DMS114 treated with DMSO at 0.1 percent for 48 hours (cell line): ENCODE data around the gene KRTAP1-3.
"Not testable (repeated sequence)": the region's sequence is repeated elsewhere in the genome, so short reads cannot be mapped to it uniquely, and the experiment has no call there.

Experiments used
- DNase-seq: peaks from one replicate; lab custom pipeline; 2025; ENCODE audit not compliant: unreplicated experiment; lab: John Stamatoyannopoulos, UW

KRTAP1-3 gene, protein sequence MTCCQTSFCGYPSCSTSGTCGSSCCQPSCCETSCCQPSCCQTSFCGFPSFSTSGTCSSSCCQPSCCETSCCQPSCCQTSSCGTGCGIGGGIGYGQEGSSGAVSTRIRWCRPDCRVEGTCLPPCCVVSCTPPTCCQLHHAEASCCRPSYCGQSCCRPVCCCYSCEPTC

DNA sequence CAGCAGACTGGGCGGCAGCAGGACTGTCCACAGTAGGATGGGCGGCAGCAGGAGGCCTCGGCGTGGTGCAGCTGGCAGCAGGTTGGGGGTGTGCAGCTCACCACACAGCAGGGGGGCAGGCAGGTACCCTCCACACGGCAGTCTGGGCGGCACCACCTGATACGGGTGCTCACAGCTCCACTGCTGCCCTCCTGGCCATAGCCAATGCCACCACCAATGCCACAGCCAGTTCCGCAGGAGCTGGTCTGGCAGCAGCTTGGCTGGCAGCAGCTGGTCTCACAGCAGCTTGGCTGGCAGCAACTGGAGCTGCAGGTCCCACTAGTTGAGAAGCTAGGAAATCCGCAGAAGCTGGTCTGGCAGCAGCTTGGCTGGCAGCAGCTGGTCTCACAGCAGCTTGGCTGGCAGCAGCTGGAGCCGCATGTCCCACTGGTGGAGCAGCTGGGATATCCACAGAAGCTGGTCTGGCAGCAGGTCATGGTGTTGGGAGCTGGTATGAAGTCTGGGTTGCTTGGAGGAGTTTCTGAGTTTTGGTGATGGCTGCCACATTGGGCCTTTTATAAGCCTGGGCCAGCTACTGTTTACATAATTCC lies at the start of gene KRTAP1-3:
TSS of gene KRTAP1-3 (minus strand) at position 529 of the 590 bp plus-strand sequence. CDS start at position 476, 53 bp downstream.
- DNase-seq, result not testable (repeated sequence)

GRCh38 chr17:41084100-41084856 lies 49.6 kb upstream of the KRTAP1-3 start, which contains the start of gene KRTAP4-7:
KRTAP4-7 (plus strand) TSS chr17:41084150; CDS start chr17:41084207, 57 bp downstream.
- not testable (repeated sequence) for DNase-seq

DNA sequence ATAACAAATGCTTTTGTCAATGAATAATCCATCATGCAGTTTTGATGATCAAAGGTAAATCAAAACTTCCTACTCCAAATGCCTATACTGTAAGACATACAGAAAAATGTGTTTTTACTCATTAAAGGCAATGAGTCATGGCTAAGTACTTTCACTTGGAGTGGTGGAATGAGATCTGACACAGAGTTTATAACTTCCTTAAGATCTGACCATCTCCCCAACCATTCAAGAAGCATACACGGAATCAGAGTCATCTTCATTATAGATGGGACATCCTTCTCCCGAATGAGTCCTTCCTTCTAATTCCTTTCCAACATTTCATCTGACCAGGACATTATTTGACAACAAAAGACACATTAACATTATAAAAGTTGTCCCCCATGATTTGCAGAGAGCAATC lies 48.8 kb upstream of the KRTAP1-3 start:
- not testable (repeated sequence) for DNase-seq

- DNase-seq, result no peak
These were observed 48.0 kb upstream of the KRTAP1-3 start for GRCh38 chr17:41082626-41083025.

GRCh38 chr17:41076788-41077187 lies 42.1 kb upstream of the KRTAP1-3 start:
- no peak for DNase-seq

DNA sequence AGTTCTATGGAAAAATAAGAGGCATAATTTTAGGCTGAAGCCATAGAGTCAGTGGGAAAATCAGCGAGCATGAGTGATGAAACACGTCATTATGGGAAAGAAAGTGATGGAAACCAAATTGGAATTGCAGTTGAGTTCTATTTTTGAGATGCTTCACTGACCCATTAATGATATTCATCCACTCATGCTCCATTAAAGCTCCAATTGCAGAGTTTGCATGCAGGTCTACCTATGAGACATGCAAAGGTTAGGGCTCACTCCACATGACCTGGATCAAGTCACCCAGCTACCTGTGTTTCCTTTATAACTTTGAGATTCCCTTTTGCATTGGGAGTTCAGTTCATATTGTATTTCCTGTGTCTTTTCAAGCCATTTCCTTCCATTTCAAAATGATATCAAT lies 39.0 kb upstream of the KRTAP1-3 start:
- no peak for DNase-seq

- no peak for DNase-seq
These were observed 37.1 kb upstream of the KRTAP1-3 start for GRCh38 chr17:41071606-41072360.

DNA sequence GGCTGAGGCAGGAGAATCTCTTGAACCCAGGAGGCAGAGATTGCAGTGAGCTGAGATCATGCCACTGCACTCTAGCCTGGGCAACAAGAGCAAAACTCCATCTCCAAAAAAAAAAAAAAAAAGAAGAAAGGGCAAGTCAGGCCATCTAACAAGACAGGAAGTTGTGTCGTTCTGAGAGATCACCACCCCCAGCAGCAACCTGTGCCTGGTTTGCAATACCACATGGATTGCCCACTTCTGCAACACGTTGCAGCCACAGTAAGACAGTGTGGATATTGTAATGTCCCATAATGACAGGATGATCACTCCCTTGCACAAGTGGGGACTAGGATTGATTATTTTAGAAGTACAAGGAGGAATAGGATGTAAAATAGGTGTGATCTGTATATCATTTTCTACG lies 34.4 kb upstream of the KRTAP1-3 start:
- no peak for DNase-seq

- no peak for DNase-seq
These were observed 32.6 kb upstream of the KRTAP1-3 start for GRCh38 chr17:41067281-41067680.

GRCh38 chr17:41065829-41066624 lies 31.4 kb upstream of the KRTAP1-3 start, which contains the start of gene KRTAP2-4:
KRTAP2-4 (minus strand) TSS chr17:41065879; CDS start chr17:41065845, 34 bp downstream.
- no peak for DNase-seq

DNA sequence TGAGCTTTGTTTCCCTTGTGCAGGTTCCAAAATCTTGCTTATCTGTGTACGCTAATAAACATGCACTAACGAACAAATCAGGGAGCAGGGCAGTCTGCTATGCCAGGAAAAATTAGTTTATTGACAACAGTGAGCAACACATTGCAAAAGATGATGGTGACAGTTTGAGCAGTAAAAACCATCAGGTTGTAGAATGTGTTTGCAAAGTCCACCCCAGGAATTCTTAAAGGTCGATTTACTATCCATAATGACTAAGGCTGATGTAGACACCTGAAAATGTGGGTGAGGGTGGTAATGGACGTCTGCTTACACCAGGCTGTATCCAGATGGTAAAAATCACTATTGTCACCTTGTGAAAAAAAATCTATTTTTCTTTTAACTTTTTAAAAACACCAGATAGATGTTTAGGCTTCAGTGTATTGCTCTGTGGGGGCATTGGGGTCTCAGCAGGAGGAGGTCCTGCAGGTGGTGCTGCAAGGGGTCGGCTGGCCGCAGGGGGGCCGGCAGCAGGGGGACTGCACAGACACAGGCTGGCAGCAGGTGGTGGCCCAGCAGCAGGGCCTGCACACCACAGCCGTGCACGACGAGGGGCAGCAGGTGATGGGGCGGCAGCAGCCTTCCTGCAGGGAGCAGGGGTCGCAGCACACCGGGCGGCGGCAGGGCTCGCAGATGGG lies 30.5 kb upstream of the KRTAP1-3 start:
- DNase-seq, result not testable (repeated sequence)

DNA sequence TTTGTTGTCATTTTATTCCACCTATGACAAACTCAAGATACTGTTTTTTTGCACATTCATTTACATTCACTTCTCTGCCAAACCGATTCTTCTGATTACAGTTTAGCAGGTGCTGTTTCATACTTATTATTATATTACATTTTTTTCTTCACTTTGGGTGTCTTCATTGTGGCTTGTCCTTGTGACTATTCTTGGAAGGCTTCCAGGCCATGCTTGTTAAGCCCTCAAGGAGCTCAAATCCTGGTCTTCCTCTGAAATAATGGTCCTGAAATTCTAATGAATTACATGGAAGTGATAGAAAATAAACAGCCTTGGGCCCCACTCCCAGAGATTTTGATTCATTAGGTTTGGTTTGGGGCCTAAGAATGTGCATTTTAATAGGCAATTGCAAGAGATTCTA lies 29.6 kb upstream of the KRTAP1-3 start:
- DNase-seq, result no peak

DNA sequence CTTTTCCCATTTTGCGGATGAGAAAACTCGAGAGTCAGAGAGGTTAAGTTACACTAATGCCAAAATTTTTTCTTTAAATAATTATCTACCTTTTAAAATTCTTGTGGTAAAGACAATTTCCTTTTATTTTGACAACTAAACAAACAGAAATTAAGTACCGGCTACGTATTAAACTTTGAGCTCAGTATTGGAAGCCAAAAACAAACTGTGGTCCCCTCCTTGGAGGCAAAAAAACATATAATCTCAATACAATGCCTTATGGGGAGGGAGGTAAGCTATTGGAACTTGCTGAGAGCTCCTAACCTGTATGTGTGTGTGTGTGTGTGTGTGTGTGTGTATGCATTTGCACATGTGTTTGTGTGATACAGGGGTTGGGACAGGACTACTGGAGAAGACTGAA lies 28.8 kb upstream of the KRTAP1-3 start:
- no peak for DNase-seq

DNA sequence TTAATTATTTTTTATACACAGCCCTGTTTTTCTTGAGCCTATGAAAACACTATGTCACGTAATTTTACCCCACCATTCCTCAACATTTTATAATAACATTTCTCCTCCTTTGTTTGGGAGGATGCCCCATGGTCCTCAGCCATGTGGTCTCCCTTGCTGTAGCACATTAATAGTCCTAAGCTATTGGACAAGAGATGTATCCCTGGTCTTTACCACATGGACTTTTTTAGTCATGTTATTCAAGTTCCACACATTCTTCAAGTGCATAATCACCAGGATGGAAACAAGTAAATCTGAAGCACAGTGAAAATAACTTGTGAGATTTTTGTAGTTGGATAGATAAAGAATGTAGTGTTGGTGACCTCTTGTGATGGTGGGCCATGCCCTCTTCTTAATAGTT lies 27.3 kb upstream of the KRTAP1-3 start:
- no peak for DNase-seq

- no peak for DNase-seq
These were observed 25.5 kb upstream of the KRTAP1-3 start, which contains the start of gene KRTAP2-3 for GRCh38 chr17:41060052-41060604. KRTAP2-3 (minus strand) TSS chr17:41060114; CDS start chr17:41060050, 64 bp downstream.

- not testable (repeated sequence) for DNase-seq
These were observed 24.8 kb upstream of the KRTAP1-3 start for GRCh38 chr17:41059276-41060051.

DNA sequence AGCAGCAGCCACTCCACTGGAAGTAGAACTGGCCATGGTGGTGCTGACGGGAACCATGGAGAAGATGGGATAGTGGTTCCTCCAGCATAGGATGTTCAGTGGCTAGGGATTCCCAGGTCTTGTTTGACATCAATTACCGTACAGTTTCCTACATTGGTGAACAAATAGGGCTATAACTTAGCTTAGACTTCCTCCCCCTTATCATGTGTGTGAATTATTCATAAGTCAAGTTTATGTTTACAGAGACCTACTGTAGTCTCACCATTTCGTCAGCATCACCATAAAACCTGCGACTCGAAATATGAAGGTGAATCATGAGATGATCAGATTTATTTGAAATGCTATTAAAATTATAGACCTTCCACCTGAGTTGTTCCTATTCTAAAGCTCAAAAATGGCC lies 24.1 kb upstream of the KRTAP1-3 start:
- DNase-seq, result no peak

GRCh38 chr17:41057547-41057946 lies 22.9 kb upstream of the KRTAP1-3 start:
- DNase-seq, result no peak

DNA sequence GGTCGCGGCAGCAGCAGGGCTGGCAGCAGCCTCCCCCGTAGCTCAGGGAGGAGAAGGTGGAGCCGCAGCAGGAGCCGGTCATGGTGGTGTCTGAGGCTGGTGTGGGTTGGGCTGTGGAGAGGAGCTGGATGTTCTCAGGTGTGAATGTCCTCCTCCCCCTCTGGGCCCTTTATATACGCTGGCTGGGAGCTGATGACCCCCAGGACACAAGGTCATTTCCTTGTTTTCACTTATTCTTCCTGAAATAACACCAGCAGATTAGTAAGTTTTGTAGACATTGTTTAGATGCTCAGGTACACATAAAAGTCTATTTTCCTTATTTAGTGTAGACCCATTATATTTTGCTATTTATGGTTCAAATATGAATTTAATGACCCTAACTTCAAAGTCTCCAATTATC lies 20.5 kb upstream of the KRTAP1-3 start, which contains the start of gene KRTAP2-2:
TSS of gene KRTAP2-2 (minus strand) at position 101 of the 400 bp plus-strand sequence. CDS start at position 82, 19 bp downstream.
- not testable (repeated sequence) for DNase-seq
